NCI-H510A treated with DMSO at 0.1 percent for 48 hours (cell line): ENCODE results near the gene GOLGA6L10.
"Not testable (repeated sequence)": the region's sequence is repeated elsewhere in the genome, so short reads cannot be mapped to it uniquely, and the experiment has no call there.

Experiments
- DNase-seq: peaks from one replicate; lab custom pipeline; 2025; lab: John Stamatoyannopoulos, UW

The GOLGA6L10 gene, protein sequence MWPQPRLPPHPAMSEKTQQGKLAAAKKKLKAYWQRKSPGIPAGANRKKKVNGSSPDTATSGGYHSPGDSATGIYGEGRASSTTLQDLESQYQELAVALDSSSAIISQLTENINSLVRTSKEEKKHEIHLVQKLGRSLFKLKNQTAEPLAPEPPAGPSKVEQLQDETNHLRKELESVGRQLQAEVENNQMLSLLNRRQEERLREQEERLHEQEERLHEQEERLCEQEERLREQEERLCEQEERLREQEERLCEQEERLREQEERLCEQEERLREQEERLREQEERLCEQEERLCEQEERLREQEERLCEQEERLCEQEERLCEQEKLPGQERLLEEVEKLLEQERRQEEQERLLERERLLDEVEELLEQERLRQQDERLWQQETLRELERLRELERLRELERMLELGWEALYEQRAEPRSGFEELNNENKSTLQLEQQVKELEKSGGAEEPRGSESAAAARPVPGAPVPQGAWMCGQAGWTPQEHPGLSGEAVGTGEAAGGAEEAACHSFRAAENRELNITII

GRCh38 chr15:82349375-82349774 is at the start of gene GOLGA6L10:
GOLGA6L10 (minus strand) TSS chr15:82349475; CDS start chr15:82349375, 100 bp downstream.
- DNase-seq: not testable (repeated sequence)

DNA sequence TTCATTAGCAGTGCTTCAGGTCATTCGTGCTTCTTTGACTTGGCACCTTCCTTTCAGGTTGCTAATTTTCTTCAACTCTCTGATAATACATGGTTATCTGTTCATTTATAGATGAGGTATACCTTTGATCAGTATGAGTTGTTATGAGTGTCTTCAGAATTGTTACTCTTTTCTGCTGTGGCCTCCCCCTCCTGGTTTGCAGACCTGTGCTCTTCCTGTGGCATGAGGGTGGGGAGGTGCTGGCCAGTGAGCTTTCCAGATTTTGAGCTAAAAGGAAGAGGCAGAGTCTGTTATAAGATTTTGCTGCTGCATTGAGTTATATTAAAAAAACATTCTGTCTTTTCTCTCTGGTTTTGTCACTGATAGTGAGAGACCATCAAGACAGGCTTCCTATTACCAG is 49.5 kb upstream of the GOLGA6L10 start:
- no peak for DNase-seq

DNA sequence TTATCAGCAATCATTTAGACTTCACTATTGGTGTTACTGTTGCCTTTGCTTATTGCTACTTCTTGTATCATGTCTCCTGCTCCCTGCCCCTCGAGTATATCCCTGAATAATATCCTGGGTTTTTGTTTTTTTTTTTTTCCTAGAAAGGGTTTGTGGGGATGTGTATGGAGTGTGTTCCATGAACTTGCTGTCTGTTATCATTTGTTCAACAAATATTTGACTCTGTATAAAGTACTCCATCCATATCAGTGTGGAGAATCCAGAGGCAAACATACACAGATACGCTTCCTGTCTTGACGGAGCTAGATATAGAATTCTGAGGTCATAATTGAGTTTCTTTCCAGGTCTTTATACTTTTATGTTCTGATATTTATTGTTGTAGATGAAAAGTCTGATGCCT is 48.5 kb upstream of the GOLGA6L10 start:
- DNase-seq: no peak

GRCh38 chr15:82395788-82396187 is 46.5 kb upstream of the GOLGA6L10 start:
- DNase-seq: not testable (repeated sequence)

DNA sequence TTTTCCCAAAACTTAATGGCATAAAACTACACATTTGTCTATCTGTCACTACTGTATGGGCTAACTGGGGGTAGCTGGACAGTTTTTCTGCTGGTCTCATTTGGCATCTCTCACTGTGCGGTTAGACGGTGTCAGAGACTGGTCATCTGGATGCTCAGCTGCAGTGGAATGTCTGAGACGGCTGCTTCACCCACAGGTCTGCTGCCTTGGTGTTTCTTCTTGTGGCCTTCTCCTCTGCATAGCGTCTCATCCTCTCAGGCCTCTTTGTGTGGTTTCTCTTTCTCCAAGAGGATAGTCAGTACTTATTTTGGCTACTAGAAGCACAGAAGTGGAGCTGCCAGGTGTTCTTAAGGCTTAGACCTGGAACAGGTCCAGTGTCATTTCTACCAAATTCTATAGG is 44.4 kb upstream of the GOLGA6L10 start:
- DNase-seq: no peak

DNA sequence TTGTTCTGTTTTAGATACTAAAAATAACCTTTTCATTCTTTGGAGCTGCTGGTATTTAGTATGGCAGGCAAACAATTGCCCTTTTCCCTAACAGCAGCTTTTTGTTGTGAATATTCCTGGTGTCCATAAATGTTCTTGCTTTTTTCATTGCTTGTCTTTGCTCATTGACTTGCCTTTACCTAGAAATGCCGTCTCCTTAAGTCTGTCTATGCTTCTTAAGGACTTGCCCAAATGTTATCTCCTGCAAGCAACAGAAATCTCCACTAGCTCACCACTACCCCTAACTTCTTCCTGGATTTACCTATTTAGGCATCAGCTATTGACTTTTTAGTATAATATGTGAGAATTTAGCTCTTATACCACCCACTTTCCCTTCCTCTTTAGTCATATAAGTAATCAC is 42.8 kb upstream of the GOLGA6L10 start:
- DNase-seq: not testable (repeated sequence)

- DNase-seq: not testable (repeated sequence)
These were observed 40.9 kb upstream of the GOLGA6L10 start for GRCh38 chr15:82390152-82390551.

- not testable (repeated sequence) for DNase-seq
These were observed 37.9 kb upstream of the GOLGA6L10 start for GRCh38 chr15:82387209-82387608.

DNA sequence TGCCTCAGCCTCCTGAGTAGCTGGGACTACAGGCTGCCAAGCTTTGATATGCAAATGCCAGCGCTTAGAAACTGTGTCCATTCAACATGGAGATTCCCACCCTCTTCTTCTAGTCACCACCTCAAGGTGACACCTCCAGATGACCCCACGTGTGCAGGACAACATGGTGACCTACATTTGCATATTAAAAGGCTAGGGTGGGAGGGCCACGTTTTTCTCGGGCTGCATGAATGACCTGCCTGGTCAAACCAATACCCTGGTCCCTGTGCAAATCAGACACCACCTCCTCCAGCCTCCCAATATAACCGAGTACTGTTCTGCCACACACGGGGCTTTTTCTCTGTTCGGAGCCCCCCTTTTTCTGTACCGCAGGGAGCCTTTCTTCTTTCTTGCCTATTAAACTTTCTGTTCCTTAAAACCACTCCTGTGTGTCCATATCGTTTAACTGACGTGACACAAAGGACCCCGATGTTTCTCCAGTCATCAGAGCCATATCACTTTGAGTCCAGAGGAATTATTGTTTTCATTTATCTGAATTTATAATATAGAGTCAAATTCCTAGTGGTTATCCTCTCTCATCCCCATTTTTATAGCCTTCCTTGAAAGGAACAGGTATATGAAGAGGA is 32.2 kb upstream of the GOLGA6L10 start:
- not testable (repeated sequence) for DNase-seq

- DNase-seq: not testable (repeated sequence)
These were observed 30.3 kb upstream of the GOLGA6L10 start for GRCh38 chr15:82379552-82379951.

- not testable (repeated sequence) for DNase-seq
These were observed 24.4 kb upstream of the GOLGA6L10 start for GRCh38 chr15:82373661-82374060.

DNA sequence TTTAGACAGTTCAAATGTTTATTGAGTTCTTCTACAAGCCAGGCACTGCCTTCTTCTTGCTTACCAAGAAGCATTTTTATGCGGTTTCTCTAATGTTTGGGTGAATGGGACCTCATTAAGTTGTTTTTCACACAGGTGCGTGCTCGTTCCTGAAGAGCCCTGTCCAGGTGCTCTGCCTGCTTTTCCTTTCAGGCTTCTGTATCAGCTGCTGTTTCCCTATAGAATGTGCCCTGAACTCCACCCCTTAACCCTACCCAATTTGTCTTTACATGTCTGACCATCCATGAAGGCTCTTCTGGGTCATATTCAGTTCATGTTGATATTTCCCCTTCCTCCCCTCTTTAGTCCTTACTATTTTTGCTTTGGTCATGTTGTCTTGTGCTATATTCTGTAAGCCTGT is 22.4 kb upstream of the GOLGA6L10 start:
- no peak for DNase-seq

DNA sequence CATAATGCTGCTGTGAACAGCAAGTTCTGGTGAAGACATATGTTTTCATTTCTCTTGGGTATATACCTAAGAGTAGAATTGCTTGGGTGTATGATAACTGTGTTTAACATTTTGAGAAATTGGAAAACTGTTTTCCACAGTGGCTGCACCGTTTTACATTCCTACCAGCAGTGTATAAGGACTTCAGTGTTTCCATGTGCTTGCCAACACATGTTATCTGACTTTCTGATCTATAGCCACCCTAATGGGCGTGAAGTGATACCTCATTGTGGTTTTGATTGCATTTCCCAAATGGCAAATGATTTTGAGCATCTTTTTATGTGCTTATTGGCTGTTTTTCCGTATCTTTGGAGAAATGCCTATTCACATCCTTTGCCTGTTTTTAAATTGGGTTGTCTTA is 18.5 kb upstream of the GOLGA6L10 start:
- DNase-seq: not testable (repeated sequence)

GRCh38 chr15:82365692-82366323 is 16.5 kb upstream of the GOLGA6L10 start:
- DNase-seq: not testable (repeated sequence)

DNA sequence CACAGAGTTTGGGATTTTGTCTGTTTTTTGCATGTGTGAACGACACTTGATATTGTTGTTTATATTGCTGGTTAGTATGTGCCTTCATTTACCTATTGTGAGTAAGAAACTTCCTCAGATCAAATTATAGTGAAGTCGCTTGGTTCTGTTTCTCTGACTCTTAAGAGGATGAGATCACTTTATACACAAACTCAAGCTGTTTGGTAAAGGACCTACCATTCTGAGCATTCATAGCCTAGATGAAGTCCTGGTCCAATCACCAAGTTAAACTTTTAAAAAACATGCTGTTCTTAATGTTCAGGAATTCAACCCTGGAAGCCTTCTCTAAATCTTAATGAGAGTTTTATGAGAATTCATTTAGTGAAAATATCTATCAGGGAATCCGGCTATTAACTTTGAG is 15.3 kb upstream of the GOLGA6L10 start:
- DNase-seq: not testable (repeated sequence)

- DNase-seq: not testable (repeated sequence)
These were observed 13.5 kb upstream of the GOLGA6L10 start for GRCh38 chr15:82362790-82363189.

- not testable (repeated sequence) for DNase-seq
These were observed 11.3 kb upstream of the GOLGA6L10 start for GRCh38 chr15:82360618-82361017.

- not testable (repeated sequence) for DNase-seq
These were observed 5.8 kb upstream of the GOLGA6L10 start for GRCh38 chr15:82355055-82355454.

DNA sequence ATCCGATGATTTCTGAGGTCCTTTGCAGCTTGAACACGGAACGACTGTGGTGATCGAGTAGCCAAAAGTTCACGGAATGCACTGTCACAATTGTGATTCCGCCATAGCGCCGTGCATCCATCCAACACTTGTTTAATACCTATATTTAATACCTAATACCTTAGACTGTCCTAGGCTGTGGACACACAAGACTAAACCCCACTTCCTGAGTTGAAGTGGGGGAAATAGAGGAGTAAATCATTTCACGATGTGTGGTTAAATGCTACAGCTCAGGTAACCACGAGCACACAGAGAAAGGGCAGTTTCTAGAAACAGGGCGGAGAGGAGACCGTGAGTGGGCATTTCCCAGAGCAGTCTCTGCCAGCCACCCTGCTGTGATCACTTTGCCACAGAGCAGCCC is 5.3 kb upstream of the GOLGA6L10 start:
- DNase-seq: not testable (repeated sequence)

GRCh38 chr15:82347645-82348044 is 1.6 kb downstream of the GOLGA6L10 start:
- DNase-seq: not testable (repeated sequence)

GRCh38 chr15:82345176-82345575 is 4.1 kb downstream of the GOLGA6L10 start:
- DNase-seq: not testable (repeated sequence)

DNA sequence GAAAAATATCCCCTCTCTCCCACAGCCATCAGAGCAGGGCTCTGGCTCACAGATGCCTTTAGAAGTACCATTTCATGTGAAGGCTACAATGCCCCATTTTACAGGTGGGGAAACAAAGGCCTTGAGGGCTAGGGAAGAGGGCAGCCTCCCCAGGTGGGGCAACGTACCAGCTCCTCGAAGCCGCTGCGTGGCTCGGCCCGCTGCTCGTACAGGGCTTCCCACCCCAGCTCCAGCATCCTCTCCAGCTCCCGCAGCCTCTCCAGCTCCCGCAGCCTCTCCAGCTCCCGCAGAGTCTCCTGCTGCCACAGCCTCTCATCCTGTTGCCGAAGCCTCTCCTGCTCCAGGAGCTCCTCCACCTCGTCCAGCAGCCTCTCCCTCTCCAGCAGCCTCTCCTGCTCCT is 4.9 kb downstream of the GOLGA6L10 start:
- DNase-seq: not testable (repeated sequence)
